Calu3 (cell line): ENCODE data around the gene ERH. TPM values are rescaled to one million over a fixed set of nuclear protein-coding genes. Genes with fewer than 3 reads are reported as not detected.

ENCODE experiments used
- BruUV-seq: library from RNA; stranded (reverse); fragments of 400-500 nt; replicated peaks from 2 replicates; lab custom pipeline; 2021; lab: Mats Ljungman, UMichigan
- CTCF ChIA-PET: fragments of 300-600 bp; sonication (Branson Sonifier 250); formaldehyde crosslinking; loops from one replicate; lab custom pipeline; 2022; ENCODE audit warnings: antibody characterized with exemption; lab: Charles Lee
- DNase-seq: peaks from one replicate; pipeline ENCODE4 v3.0.0; 2022
- H3K27ac Mint-ChIP-seq: one replicate; pipeline ENCODE4 v1.8.0; 2022; ENCODE audit warnings: mixed read lengths; ENCODE audit not compliant: unreplicated experiment
- H3K27me3 Mint-ChIP-seq: one replicate; pipeline ENCODE4 v1.8.0; 2022; ENCODE audit warnings: mixed read lengths; ENCODE audit not compliant: unreplicated experiment
- H3K36me3 Mint-ChIP-seq: one replicate; pipeline ENCODE4 v1.8.0; 2022; ENCODE audit warnings: mild to moderate bottlenecking, moderate library complexity, mixed read lengths; ENCODE audit not compliant: insufficient read depth, unreplicated experiment
- H3K4me1 Mint-ChIP-seq: one replicate; pipeline ENCODE4 v1.8.0; 2022; ENCODE audit warnings: mild to moderate bottlenecking, low read depth, mixed read lengths; ENCODE audit not compliant: unreplicated experiment
- H3K4me3 Mint-ChIP-seq: one replicate; pipeline ENCODE4 v1.8.0; 2022; ENCODE audit warnings: mild to moderate bottlenecking, low read depth, moderate library complexity, mixed read lengths; ENCODE audit not compliant: unreplicated experiment
- H3K9me3 Mint-ChIP-seq: one replicate; pipeline ENCODE4 v1.8.0; 2022; ENCODE audit warnings: low read depth, mixed read lengths; ENCODE audit not compliant: unreplicated experiment
- CTCF ChIP-seq: fragments of 200-600 bp; IDR thresholded peaks from one replicate; pipeline ENCODE4 v1.8.0; 2022; ENCODE audit warnings: antibody characterized with exemption; ENCODE audit not compliant: unreplicated experiment
- intact Hi-C: fragments of 100-400 bp; cut with micrococcal nuclease; formaldehyde crosslinking; loops from one replicate; pipeline ENCODE4 v1.10.0; 2022; ENCODE audit not compliant: unreplicated experiment
- total RNA-seq: library from RNA; stranded (reverse); gene quantifications from 2 replicates; pipeline ENCODE4 v1.2.3, GENCODE V29; 2022

The ERH gene
- total RNA-seq, 1 experiment from 2014 or later = 343 TPM

GRCh38 chr14:69363055-69363454 lies 35.0 kb downstream of the ERH start:
- CTCF ChIA-PET = no interaction called here
- H3K4me1 Mint-ChIP-seq = no peaks in the 10 kb centered on the region
- peaks cover 16% of the 10 kb centered on the region for H3K27me3 Mint-ChIP-seq
- intact Hi-C loops = no loop called here
- H3K4me3 Mint-ChIP-seq = no peak overlapping the region
- no peak for DNase-seq
- H3K27ac Mint-ChIP-seq = no peak overlapping the region
- BruUV-seq = no TSS peak
- TF ChIP-seq CTCF = no peak
- no peaks in the 10 kb centered on the region for H3K36me3 Mint-ChIP-seq
- H3K9me3 Mint-ChIP-seq = no peaks in the 10 kb centered on the region

- intact Hi-C loops = no loop called here
- Mint-ChIP-seq H3K4me1 (no peaks in the 10 kb centered on the region), H3K36me3 (no peaks in the 10 kb centered on the region), H3K27me3 (peaks cover 21% of the 10 kb centered on the region), H3K27ac (no peak overlapping the region), H3K4me3 (no peak overlapping the region), H3K9me3 (no peaks in the 10 kb centered on the region)
- CTCF ChIA-PET = interaction anchor here (0.5 kb wide), 1 partner anchor 500 kb away, joined by 3 read pairs; no protein-coding TSS in a partner anchor
- TF ChIP-seq CTCF = no peak
- no peak for DNase-seq
- no TSS peak for BruUV-seq
These were observed 37.5 kb downstream of the ERH start for GRCh38 chr14:69360438-69361108.

GRCh38 chr14:69358966-69359365 lies 39.1 kb downstream of the ERH start:
- H3K4me3 Mint-ChIP-seq = no peak overlapping the region
- TF ChIP-seq CTCF = no peak
- CTCF ChIA-PET = interaction anchor here (1.1 kb wide), 1 partner anchor 16 kb away, joined by 3 read pairs; no protein-coding TSS in a partner anchor
- DNase-seq = no peak
- intact Hi-C loops = no loop called here
- peaks cover 21% of the 10 kb centered on the region for H3K27me3 Mint-ChIP-seq
- no peaks in the 10 kb centered on the region for H3K9me3 Mint-ChIP-seq
- no peaks in the 10 kb centered on the region for H3K36me3 Mint-ChIP-seq
- BruUV-seq = no TSS peak
- no peaks in the 10 kb centered on the region for H3K4me1 Mint-ChIP-seq
- H3K27ac Mint-ChIP-seq = no peak overlapping the region

GRCh38 chr14:69358233-69358963 lies 39.7 kb downstream of the ERH start:
- Mint-ChIP-seq H3K36me3 (no peaks in the 10 kb centered on the region), H3K27me3 (peaks cover 21% of the 10 kb centered on the region), H3K4me3 (no peak overlapping the region), H3K9me3 (no peaks in the 10 kb centered on the region), H3K27ac (no peak overlapping the region), H3K4me1 (no peaks in the 10 kb centered on the region)
- no peak for DNase-seq
- no peak for TF ChIP-seq CTCF
- intact Hi-C loops = no loop called here
- CTCF ChIA-PET = no interaction called here
- BruUV-seq = no TSS peak
